HG02970 (cell line): ENCODE data around the gene CAMSAP3.

Experiments
- ATAC-seq: cut with Tn5 transposase; IDR thresholded peaks from one replicate; pipeline ENCODE4 v1.9.1; 2021; ENCODE audit warnings: mild to moderate bottlenecking, moderate library complexity, moderate number of reproducible peaks; ENCODE audit not compliant: unreplicated experiment, low FRiP score

Gene CAMSAP3

DNA sequence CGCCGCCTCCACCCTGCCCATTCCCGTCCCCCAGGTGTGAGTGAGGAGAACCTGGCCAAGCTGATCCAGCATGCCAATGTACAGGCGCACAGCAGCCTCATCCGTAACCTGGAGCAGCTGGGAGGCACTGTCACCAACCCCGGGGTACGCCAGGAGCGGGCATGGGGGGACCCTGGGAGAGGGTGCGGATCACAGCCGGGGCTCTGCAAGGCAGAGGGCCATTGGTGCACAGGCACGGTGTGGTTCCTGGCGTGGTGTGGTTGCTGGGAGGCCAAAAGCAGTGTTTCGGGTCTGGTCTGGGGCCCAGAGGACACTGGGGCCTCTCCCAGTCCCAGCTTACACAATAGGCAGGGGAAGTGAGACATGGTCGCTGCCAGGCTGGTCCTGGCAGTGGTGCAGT, 49.5 kb downstream of the CAMSAP3 start:
- ATAC-seq = no peak

DNA sequence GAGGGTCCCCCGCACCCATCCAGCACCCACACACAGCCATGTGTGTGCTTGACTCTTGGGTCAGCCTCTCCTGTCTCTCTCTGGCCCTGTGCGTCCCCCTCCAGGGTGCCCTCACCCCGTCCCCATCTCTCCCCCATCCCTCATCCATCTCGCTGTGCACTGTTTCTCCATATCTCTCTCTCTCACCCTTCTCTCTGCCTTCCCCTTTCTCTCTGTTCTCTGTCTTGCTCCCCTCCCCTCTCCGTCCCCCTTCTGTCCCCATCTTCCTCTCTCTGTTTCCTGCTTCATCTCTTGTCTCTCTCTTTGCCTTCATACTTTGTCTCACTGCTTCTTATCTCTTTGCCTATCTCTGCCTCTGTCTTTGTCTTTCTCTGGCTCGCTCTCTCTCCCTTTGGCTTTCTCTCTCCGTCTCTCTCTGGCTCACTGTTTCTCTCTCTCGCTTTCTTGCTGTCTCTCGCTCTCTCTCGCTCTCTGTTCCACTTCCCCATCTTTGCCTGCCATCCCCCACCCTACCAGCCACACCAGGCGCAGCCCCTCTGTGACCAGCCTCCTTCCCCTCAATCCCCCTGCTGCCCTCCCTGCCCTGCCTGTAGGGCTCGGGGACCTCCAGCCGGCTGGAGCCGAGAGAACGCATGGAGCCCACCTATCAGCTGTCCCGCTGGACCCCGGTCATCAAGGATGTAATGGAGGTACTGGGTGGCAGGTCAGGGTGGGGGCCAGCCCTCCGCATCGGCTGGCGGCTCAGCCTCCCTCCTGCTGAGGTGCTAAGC, 50.2 kb downstream of the CAMSAP3 start:
- ATAC-seq = no peak

DNA sequence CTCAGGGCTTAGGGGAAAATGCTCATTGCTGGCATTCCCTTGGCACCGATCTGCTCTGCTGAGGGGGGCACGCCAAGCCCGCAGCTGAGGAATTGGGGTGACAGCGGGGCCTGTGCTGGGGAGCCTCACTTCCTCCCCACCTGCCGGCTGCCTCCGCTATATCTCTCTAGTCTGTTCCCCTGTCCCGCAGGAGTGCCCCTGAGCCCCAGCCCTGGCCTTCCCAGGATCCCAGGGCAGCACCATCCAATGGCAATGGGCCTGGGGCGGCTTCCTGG, 50.7 kb downstream of the CAMSAP3 start:
- no peak for ATAC-seq

DNA sequence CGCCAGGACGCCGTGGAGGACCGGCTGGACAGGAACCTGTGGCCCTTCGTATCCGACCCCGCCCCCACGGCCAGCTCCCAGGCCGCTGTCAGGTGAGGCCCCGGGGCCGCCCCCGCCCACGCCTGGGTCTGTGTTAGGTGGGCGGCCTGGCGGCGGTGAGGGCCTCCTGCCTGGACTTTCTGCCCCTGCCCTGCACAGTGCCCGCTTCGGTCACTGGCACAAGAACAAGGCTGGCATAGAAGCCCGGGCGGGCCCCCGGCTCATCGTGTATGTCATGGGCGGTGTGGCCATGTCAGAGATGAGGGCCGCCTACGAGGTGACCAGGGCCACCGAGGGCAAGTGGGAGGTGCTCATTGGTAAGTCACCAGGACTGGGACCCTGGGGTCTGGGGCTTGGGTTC, 51.5 kb downstream of the CAMSAP3 start:
- ATAC-seq = no peak

DNA sequence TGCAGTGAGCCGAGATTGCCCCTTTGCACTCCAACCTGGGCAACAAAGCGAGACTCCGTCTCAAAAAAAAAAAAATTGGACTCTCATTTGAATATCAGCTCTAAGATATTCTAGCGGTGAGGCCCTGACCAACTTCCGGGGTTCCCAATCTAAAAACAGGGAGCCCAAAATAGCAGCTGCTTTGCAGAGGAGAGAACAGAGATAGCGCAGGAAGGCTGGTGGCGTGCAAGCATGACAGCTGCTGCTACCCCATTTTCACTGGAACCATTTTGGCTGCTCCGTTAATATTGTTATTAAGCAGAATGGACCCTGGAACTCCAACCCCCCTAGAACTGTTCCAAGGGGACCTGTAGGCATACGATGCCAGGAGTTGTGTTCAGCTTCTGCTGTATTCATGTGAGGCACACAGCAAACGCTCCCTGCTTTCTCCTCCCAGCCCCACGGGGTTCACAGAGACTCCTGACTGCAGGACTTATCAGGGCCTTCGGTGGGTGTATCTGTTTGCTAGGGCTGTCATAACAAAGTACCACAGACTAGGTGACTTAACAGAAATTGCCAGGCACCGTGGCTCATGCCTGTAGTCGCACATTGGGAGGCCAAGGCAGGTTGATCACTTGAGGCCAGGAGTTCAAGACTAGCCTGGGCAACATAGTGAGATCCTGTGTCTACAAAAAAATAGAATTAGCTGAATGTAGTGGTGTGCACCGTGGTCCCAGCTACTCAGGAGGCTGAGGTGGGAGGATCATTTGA, 52.8 kb downstream of the CAMSAP3 start:
- no peak for ATAC-seq

DNA sequence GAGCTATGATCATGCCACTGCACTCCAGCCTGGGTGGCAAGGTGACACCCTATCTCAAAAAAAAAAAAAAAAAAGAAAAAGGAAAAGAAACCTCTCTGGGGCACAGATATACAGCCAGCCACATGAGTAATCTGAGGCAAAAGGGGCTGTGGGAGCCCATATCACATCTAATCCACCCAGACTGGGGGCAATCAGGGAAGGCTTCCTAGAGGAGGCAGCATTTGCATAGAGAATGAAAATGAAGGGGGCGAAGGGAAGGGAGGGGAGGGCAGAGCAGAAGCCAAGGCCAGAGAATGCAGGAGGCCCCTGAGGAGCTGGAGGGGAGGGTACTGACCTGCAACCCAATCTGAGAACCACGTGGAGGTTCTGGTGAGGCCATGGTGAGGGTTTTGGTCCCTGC, 54.5 kb downstream of the CAMSAP3 start:
- no peak for ATAC-seq

DNA sequence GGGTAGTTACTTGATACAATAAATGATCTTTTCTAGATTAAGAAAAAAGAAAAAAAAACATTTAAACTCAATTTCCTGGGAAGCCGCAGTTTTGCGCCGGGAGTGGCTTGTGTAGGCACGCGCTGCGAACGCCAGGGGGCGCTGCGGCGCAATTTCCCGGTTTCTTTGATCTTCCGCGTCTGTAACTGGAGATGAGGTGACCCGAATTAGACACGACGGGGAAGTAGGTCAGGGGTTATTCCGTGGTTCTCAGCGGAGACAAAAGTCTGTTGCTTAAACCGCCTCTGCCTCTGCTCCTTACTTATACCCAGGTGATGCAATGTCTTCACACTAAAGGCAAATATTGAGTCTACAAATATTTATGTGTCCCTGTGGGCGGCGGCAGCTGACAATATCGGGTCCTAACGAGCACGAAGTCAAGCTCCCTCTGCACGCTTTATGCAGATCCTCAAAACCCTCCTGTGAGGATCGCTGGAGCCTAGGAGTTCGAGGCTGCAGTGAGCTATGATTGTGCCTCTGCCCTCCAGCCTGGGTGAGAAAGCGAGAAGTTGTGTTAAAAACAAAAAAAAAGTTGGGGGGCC, 56.5 kb downstream of the CAMSAP3 start:
- no peak for ATAC-seq

GRCh38 chr19:7654401-7654800, 58.7 kb downstream of the CAMSAP3 start:
- ATAC-seq = no peak

GRCh38 chr19:7655581-7655980, 59.9 kb downstream of the CAMSAP3 start:
- ATAC-seq = no peak

DNA sequence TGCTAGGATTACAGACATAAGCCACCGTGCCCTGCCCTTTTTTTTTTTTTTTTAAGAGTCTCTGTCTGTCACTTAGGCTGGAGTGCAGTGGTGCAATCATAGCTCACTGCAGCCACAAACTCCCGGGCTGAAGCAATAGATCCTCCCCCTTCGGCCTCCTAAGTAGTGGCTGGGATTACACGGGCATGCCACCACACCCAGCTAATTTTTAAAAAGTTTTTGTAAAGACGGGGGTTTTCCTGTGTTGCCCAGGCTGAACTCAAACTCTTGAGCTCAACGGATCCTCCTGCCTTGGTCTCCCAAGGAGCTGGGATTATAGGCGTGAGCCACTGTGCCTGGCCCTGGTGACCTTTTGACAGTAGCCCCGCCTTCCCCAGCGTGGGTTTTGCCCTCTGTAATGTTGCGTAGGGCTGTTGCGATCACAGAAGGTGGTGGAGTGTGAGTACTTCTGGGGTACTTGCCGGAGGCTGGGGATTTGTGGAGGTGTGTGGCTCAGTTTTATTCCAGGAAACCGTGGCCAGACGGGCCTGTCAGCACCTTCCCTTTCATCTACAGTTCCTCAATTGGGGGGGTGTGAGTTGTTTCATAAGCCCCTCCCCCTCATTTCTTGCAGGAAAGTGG, 61.6 kb downstream of the CAMSAP3 start:
- no peak for ATAC-seq

DNA sequence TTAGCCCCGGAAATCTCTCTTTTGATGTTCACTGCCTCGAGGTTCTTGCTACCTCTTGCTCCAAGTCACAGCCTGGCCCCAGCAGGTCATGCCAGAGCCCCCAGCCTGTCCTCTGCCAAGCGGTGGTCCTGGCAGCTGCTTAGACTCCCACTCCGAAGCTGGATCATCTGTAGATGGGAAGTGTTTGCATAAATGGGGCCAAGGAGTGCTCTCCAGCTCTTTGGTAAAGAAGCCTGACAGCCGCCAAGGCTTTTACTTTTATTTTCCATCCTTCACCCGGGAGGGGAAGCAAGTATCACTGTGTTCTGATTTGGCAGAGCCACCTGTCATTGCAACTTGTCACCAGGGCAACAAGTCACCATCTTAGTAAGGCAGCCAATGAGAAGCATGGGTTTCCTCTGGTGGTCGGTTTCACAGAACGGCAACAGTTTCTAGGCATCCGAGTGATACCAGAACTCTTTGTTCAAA, 62.6 kb downstream of the CAMSAP3 start:
- ATAC-seq = no peak

GRCh38 chr19:7661744-7662538, 66.3 kb downstream of the CAMSAP3 start:
- no peak for ATAC-seq

- ATAC-seq = no peak
Observed at GRCh38 chr19:7662657-7663056, 67.0 kb downstream of the CAMSAP3 start.

GRCh38 chr19:7663706-7664105, 68.0 kb downstream of the CAMSAP3 start:
- no peak for ATAC-seq

DNA sequence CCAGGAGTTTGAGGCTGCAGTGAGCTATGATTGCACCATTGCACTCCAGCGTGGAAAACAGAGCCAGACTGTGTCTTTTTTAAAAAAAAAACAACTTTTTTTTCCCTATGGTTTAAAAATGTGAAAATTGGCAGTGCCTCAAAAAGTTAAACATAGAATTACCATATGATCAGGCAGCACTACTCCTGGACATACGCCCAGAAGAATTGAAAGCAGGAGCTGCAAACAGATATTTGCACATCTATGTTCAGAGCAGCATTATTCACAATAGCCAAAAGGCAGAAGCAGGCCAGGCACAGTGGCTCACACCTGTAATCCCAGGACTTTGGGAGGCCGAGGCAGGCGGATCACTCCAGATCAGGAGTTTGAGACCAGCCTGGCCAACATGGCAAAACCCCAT, 69.4 kb downstream of the CAMSAP3 start:
- no peak for ATAC-seq
